Ishikawa (cell line): ENCODE data around the gene MID1.

Experiments
- CEBPB ChIP-seq: IDR thresholded peaks from 2 replicates; pipeline ENCODE4 v1.6.1; 2012
- CREB1 ChIP-seq: IDR thresholded peaks from 2 replicates; pipeline ENCODE4 v1.6.1; 2012; ENCODE audit warnings: low read depth
- EGR1 ChIP-seq: IDR thresholded peaks from 2 replicates; pipeline ENCODE4 v1.6.1; 2012
- EP300 ChIP-seq: IDR thresholded peaks from 2 replicates; pipeline ENCODE4 v1.6.1; 2012; ENCODE audit warnings: borderline replicate concordance
- REST ChIP-seq: IDR thresholded peaks from 2 replicates; pipeline ENCODE4 v1.6.1; 2012; ENCODE audit warnings: low read depth, mild to moderate bottlenecking

GRCh38 chrX:10486373-10486772 is 134.0 kb downstream of the MID1 start:
- no peak for TF ChIP-seq REST
- no peak for TF ChIP-seq CREB1
- no peak for TF ChIP-seq EP300
- TF ChIP-seq CEBPB: no peak
- no peak for TF ChIP-seq EGR1
